ENCODE measurements around the gene SLC4A3. TPM values are rescaled to one million over a fixed set of nuclear protein-coding genes. Genes with fewer than 3 reads are reported as not detected.

SLC4A3 gene
- total and polyA plus RNA-seq, 2 donors from 2014 or later = 4.9 to 5.2 TPM

DNA sequence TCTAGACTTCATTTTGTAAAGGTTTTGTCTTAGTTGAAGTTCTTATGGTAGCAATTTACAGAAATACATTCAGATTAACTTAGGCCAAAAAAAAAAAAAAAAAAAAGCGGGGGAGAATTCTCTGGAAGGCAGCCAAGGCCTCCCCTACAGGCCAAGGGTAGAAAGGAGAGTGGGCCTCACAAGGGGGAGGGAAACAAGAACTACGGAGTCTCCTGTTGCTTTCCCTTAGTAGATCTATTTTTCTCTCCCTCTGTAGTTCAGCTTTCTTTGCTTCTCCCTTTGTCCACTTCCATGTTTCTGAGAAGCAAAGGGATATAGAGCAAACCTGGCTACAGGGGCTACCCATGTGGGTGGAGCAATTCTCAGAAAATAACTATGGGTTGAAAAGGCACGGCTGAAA is 32.2 kb upstream of the SLC4A3 start:
- H3K9ac ChIP-seq (ENCODE audit: low read length in 3 of 3) = no peak overlapping the region

DNA sequence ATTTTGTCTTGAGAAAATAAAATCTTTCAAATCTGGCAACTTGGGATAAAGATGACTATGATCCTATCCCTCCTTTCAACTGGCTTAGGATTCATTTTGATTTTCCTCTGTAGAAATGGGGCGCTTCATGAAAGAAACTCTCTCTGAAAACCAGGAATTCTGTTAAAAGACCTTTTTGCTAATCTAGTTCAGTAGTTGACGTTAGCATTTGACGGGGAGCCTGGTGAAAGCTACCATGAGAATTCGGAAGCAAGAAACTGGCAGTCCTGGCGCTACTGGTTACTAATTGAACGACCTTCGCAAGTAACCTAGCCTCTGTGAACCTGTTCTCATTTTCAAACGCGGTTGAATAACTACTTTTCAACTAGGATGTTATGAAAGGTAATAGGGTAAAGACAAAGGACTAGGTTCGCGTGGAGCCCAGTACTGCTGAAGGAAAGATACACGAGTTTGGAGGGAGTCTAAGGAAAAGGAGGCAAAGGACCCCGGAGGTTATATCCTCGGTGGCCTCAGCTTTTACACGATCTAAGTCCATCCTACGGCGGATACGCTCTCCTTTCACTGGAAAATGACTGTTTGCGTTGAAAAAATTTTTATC is 30.4 kb upstream of the SLC4A3 start:
- Histone ChIP-seq H3K9ac (ENCODE audit: low read length in 3 of 3) (peak overlapping the region; percentile 83 to 97 (median 88)), H3K36me3 (ENCODE audit: control insufficient read depth in 2 of 3, insufficient read depth in 3 of 3, low read length in 3 of 3) (peaks cover 0 to 10% (median 0%) of the 10 kb centered on the region in 3 donors), H3K4me1 (ENCODE audit: control insufficient read depth in 2 of 3, insufficient read depth in 2 of 3, low read depth in 1 of 3, low read length in 3 of 3) (peaks cover 10 to 13% (median 10%) of the 10 kb centered on the region in 3 donors), H3K27me3 (ENCODE audit: control insufficient read depth, insufficient read depth, low read length) (no peaks in the 10 kb centered on the region), H3K4me3 (ENCODE audit: low read length in 3 of 3) (peak overlapping the region; percentile 77 to 99 (median 90)), H3K27ac (ENCODE audit: low read depth in 2 of 2, low read length in 2 of 2) (peak overlapping the region; percentile 93 to 98), H3K9me3 (ENCODE audit: control insufficient read depth in 2 of 3, insufficient read depth in 1 of 3, low read length in 3 of 3) (no peaks in the 10 kb centered on the region)
- FAIRE-seq = no peak
- TF ChIP-seq, protein P1, sequence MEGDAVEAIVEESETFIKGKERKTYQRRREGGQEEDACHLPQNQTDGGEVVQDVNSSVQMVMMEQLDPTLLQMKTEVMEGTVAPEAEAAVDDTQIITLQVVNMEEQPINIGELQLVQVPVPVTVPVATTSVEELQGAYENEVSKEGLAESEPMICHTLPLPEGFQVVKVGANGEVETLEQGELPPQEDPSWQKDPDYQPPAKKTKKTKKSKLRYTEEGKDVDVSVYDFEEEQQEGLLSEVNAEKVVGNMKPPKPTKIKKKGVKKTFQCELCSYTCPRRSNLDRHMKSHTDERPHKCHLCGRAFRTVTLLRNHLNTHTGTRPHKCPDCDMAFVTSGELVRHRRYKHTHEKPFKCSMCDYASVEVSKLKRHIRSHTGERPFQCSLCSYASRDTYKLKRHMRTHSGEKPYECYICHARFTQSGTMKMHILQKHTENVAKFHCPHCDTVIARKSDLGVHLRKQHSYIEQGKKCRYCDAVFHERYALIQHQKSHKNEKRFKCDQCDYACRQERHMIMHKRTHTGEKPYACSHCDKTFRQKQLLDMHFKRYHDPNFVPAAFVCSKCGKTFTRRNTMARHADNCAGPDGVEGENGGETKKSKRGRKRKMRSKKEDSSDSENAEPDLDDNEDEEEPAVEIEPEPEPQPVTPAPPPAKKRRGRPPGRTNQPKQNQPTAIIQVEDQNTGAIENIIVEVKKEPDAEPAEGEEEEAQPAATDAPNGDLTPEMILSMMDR (IDR thresholded peaks at IDR 0.05; ENCODE audit: borderline replicate concordance, extremely low read depth, insufficient read depth) = no peak
- intact Hi-C loops (cut with DNase I) = no loop called here
- DNase-seq = peak in 1 of 5 donors; percentile 60

More for the DNA sequence above, 32.2 kb upstream of the SLC4A3 start:
- H3K27ac ChIP-seq (ENCODE audit: low read depth in 2 of 2, low read length in 2 of 2) = peak overlapping the region in 1 of 2 donors; percentile 98
- no peak for FAIRE-seq
- intact Hi-C loops (cut with DNase I) = no loop called here
- H3K4me1 ChIP-seq (ENCODE audit: control insufficient read depth in 2 of 3, insufficient read depth in 2 of 3, low read depth in 1 of 3, low read length in 3 of 3) = peaks cover 10 to 13% (median 10%) of the 10 kb centered on the region in 3 donors
- peak in 3 of 5 donors; percentile 60 to 92 (median 83) for DNase-seq
- no peaks in the 10 kb centered on the region for H3K36me3 ChIP-seq (ENCODE audit: control insufficient read depth in 2 of 3, insufficient read depth in 3 of 3, low read length in 3 of 3)
- H3K9me3 ChIP-seq (ENCODE audit: control insufficient read depth in 2 of 3, insufficient read depth in 1 of 3, low read length in 3 of 3) = no peaks in the 10 kb centered on the region
- H3K27me3 ChIP-seq (ENCODE audit: control insufficient read depth, insufficient read depth, low read length) = no peaks in the 10 kb centered on the region
- TF ChIP-seq, protein P1 (IDR thresholded peaks at IDR 0.05; ENCODE audit: borderline replicate concordance, extremely low read depth, insufficient read depth) = no peak
- H3K4me3 ChIP-seq (ENCODE audit: low read length in 3 of 3) = no peak overlapping the region

DNA sequence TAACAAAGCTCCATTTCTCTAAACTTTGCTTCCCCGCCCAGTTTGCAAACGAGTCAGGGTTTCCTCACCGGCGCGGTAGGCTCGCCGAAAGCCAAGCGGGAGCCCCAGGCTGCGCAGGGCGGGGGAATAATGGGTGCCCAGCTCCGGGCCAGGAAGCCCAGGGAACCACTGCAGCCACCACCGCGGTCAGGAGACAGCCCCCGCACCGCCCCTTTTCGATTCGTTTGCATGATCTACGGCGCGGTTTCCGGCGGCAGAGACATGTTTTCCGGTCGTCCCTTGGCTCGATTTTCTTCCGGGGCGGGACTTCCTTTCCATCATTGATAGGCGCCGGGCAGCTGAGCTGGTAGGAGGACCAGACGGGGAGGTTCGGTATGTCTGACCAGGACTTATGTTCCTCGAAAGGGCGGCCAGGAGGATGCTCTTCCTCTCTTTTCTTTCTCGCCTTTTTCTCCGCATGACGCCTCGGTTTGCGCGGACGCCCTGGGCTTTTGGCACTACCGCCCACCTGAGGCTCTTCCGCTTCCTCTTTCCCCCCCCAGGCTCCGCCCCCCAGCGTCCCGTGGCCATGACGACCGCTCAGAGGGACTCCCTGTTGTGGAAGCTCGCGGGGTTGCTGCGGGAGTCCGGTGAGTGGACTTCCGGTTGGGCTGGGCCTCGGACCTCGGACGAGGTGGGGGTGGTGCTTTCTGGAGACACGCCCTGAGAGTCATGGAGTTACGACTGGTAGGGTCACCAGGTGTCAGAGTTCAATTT is 29.7 kb upstream of the SLC4A3 start, which contains the start of gene STK11IP:
TSS of gene STK11IP (plus strand) at position 306 of the 756 bp plus-strand sequence. CDS start at position 569, 263 bp downstream.
- no peaks in the 10 kb centered on the region for H3K9me3 ChIP-seq (ENCODE audit: control insufficient read depth in 2 of 3, insufficient read depth in 1 of 3, low read length in 3 of 3)
- peak within 1 kb of the TSS; percentile 83 to 97 (median 88) for H3K9ac ChIP-seq (ENCODE audit: low read length in 3 of 3)
- TF ChIP-seq, protein P1 (IDR thresholded peaks at IDR 0.05; ENCODE audit: borderline replicate concordance, extremely low read depth, insufficient read depth) = no peak
- peak; percentile 98 to 99 (median 99) for DNase-seq
- FAIRE-seq = no peak
- peak within 1 kb of the TSS; percentile 77 to 99 (median 90) for H3K4me3 ChIP-seq (ENCODE audit: low read length in 3 of 3)
- H3K27me3 ChIP-seq (ENCODE audit: control insufficient read depth, insufficient read depth, low read length) = no peaks in the 10 kb centered on the region
- intact Hi-C loops (cut with DNase I) = no loop called here
- peaks cover 0 to 17% (median 5%) of the 10 kb centered on the region in 3 donors for H3K36me3 ChIP-seq (ENCODE audit: control insufficient read depth in 2 of 3, insufficient read depth in 3 of 3, low read length in 3 of 3)
- peaks cover 10 to 13% (median 10%) of the 10 kb centered on the region in 3 donors for H3K4me1 ChIP-seq (ENCODE audit: control insufficient read depth in 2 of 3, insufficient read depth in 2 of 3, low read depth in 1 of 3, low read length in 3 of 3)
- peak within 1 kb of the TSS; percentile 93 to 98 for H3K27ac ChIP-seq (ENCODE audit: low read depth in 2 of 2, low read length in 2 of 2)

All from kidney (tissue), 14 donors.